HG02884 (cell line): ENCODE data around the gene ROBO1.

Experiments
- ATAC-seq: cut with Tn5 transposase; IDR thresholded peaks from one replicate; pipeline ENCODE4 v1.9.1; 2021; ENCODE audit warnings: mild to moderate bottlenecking, moderate library complexity; ENCODE audit not compliant: unreplicated experiment

Gene ROBO1

GRCh38 chr3:79253271-79253670 lies 514.5 kb downstream of the ROBO1 start:
- ATAC-seq: no peak

- ATAC-seq: no peak
Observed at GRCh38 chr3:79250746-79251145, 517.1 kb downstream of the ROBO1 start.

DNA sequence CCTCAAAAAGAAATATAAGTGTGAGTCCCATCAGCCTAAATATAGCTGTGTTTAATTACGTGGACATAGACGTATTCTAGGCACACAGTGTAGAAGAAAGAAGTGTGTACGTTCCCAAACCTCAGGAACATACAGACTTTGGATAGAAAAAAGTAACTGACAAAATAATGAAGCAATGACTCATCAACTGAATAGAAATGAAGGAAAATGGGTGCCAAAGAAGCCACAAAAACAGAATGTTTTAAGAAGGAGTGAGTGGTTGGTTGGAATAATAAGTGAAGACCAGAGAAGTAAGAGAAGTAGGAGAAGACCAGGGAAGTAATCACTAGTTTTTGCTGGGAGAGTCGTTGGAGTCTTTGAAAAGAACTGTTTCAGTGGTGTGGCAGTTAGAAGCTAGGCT lies 518.1 kb downstream of the ROBO1 start:
- ATAC-seq: no peak

- no peak for ATAC-seq
Observed at GRCh38 chr3:79247725-79248043, 520.1 kb downstream of the ROBO1 start.

DNA sequence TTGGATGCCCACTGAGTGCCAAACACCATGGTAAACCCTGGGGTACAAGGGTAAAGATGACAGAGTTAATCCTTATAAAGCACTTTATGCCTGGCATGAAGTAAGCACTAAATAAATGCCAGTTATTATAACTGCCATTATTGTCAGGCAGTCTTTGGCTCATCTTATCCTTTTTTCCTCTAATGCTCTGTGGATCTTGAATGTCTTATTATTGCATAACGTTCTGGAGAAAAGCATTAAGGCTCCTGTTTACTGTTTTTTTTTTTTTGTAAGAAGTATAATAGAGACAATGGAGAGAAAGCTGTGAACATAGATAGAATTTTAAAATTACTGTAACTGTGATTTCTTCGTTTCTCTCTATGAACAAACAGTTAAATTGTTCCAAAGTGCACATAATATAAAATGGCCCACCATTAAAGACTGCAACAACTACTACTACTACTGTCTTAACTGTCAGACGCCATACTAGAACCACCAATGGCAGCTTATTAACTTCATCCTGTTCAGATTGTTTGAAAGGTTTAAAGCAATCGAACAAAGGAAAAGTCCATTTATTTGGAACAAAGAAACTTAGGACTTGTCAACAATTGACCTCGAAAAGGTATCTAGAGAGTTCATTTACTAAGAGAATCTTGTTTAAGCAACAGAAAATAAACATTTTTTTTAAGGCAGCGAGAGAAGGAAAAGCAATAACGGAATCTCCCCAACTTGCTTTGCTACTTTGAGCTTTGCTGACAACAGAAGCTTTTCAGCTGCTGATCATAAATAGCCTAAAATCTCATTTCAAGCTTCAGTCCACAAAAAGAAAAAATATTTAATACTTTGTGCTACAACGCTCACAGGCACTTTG lies 520.7 kb downstream of the ROBO1 start:
- no peak for ATAC-seq

DNA sequence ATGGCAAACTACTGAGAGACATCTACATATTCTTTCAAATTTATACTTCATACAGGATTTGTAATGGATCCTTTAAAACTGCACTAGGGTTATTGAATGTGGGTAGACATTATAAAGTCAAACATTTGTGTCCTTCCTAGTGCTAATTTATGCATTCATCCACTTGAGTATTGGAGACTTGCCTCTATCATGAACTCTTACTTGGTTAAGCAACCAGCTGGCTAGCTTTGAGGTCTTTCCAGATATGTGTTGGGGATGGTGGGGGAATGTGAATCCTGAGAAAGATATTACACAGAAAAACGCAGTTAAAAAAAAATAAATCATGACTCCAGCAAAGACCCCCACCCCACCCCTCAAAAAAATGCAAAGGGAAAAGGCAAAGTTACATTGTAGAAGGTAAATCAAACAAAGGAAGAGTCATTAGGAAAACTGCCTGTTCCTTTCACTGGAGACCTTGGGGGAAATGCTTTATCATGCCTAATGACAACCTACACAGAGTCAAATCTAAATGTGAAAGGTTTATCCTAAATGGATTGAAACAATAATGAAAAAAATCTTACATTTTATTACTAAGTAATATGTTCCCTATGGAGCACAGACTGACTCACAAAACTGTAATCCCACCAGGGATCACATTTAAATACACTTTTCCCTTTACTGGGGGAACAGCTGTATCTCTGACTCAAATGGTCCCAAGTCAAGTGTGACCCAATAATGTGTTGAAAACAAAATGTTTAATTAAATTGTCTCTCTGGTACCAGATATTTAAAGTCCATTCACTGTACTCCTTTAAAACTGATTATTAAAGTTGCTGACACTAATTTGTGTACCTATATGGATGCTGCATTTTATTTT lies 522.3 kb downstream of the ROBO1 start:
- no peak for ATAC-seq

- ATAC-seq: no peak
Observed at GRCh38 chr3:79236496-79236895, 531.3 kb downstream of the ROBO1 start.

- ATAC-seq: no peak
Observed at GRCh38 chr3:79233431-79234060, 534.3 kb downstream of the ROBO1 start.

DNA sequence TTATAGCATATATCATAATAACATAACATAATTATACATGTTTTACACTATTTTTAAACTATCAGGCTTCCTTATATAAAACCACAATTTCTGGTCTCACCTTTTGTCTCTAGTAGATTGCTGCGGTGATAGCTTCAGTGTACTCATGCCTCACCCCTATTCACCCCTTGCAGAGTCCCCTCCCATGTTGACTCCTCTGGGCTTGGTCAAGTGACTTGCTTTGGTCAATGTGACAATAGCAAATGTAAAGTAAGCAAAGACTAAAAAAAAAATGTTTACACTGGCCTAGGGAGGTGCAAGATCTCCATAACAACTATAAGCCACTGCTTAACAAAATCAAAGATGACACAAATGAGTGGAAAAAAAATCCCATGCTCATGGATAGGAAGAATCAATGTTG lies 537.5 kb downstream of the ROBO1 start:
- no peak for ATAC-seq

GRCh38 chr3:79217096-79217495 lies 550.7 kb downstream of the ROBO1 start:
- no peak for ATAC-seq

- ATAC-seq: no peak
Observed at GRCh38 chr3:79215286-79215685, 552.5 kb downstream of the ROBO1 start.

- ATAC-seq: no peak
Observed at GRCh38 chr3:79211586-79212359, 556.0 kb downstream of the ROBO1 start.

GRCh38 chr3:79204351-79204750 lies 563.4 kb downstream of the ROBO1 start:
- no peak for ATAC-seq

DNA sequence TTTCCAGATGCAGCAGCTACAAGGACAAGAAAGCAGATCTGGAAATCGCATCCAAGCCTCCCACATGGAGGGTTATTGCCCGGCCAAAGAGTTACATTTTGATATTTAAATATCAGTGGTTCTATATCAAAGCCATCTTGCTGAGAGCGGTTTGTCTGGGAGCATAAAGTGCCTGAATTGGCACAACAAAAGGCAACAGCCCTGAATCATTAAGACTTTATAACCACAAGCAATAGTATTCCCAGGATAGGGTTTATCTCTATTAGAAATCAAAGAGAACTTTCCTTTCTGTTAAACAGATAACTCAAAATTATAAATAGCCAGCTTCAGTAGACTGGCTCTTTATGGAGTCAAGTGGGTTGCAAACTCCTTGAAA lies 564.7 kb downstream of the ROBO1 start:
- ATAC-seq: no peak

DNA sequence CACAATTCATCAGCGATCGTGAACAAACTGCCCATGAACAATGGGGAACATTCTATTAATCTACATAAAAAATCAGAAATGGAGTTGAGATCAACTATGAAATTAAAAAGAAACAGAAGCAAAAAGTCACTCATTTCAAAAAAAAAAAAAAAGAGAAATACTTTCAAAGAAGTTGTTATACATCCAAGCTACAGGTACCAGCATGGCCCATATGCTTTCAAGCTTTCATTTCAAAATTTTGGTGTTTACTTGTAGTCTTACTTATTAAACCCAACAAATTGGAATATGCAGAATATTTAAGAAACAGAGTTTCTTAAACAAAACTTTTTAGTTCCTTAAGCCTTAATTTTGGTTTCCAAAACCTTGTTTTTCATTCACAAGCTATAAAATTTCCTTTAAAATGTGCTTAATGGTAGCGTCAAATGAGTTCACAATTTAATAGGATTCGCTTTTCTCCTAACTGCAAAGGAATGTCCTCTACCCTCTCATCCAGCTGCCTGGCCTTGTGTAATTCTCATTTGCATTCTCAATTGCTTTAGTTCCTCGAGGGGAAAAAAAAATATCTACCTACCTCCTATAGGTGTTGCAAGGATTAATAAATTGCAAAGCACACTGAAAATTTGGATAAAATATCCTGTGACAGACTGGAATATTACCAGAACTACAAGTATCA lies 565.2 kb downstream of the ROBO1 start:
- no peak for ATAC-seq

GRCh38 chr3:79200456-79200855 lies 567.3 kb downstream of the ROBO1 start:
- ATAC-seq: no peak

DNA sequence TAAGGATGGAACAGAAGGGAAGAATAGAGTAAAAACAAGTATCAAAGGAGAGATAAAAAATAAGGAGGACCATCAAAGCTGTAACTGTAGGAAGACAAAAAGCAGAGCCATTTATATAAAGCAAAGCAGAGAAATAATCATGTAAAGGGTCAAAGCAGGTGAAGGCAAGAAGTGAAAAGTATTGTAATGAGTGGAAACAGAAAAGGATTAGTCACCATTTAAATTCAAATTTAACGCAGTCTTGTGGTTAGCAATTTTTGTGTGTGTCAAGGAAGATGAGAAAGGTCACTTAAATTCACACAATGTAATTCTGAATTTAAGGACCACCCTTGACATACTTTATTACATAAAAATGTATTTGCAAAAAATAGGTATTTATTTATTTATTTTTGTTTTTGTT lies 567.8 kb downstream of the ROBO1 start:
- no peak for ATAC-seq

GRCh38 chr3:79187426-79187825 lies 580.4 kb downstream of the ROBO1 start:
- no peak for ATAC-seq

GRCh38 chr3:79184251-79184650 lies 583.5 kb downstream of the ROBO1 start:
- no peak for ATAC-seq

DNA sequence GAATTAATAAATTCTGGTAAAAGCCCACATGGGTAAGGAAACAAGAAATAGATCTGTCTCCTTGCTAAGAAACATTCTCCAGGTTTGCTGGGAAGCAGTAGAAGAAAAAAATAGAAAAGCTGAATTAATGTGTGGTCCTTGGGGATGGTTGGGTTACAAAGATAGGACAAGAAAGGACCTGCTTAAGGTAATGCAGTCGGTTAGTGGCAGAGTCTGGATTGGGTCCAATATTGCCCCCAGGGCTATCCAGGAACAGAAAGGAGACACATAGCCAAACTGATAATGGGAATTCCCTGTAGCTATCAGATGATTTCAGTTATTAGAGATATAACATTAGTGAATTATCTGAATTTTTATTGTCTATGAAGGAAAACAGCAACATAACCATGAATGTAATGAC lies 584.3 kb downstream of the ROBO1 start:
- no peak for ATAC-seq
